GM21717 (cell line): ENCODE data around the gene IFFO2.
A peak's percentile ranks its signal among the peaks of the same experiment; 100 is the strongest.

ENCODE experiments used
- ATAC-seq: cut with Tn5 transposase; IDR thresholded peaks from one replicate; pipeline ENCODE4 v1.9.1; 2021; ENCODE audit warnings: mild to moderate bottlenecking, moderate library complexity; ENCODE audit not compliant: unreplicated experiment

Gene IFFO2

DNA sequence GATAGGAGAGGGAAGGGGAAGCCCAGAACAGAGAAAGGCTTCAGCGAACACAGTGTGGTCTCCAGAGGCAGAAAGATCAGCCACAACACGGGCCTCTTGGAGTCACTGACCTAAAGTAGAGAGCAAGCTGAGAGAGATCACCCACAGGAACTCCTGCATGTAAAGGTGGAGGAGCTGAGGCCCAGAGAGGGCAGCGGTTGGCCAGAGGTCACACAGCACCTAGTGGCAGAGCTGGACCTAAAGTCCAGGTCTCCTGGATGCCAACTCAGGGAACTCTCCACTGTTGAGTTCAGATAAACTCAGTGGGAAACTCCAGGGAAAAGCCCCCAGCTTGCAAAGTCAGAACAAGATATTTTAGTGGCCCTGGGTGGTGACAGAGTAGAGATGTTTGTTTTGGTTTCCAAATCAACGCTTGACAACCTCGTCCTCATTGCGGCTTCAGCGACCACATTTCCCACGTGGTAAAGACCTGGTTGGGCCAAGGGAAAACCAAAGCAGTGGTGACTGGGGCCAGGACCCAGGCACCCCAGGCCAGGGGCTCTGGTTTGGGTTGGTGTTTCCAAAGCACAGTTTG, 4.6 kb downstream of the IFFO2 start:
- ATAC-seq: peak; percentile 46

GRCh38 chr1:18951416-18951815, 5.1 kb downstream of the IFFO2 start:
- ATAC-seq: peak; percentile 5

- no peak for ATAC-seq
Observed at GRCh38 chr1:18950401-18951026, 6.0 kb downstream of the IFFO2 start.

- no peak for ATAC-seq
Observed at GRCh38 chr1:18949686-18950400, 6.6 kb downstream of the IFFO2 start.

- no peak for ATAC-seq
Observed at GRCh38 chr1:18948913-18949685, 7.4 kb downstream of the IFFO2 start.

GRCh38 chr1:18948048-18948912, 8.2 kb downstream of the IFFO2 start:
- no peak for ATAC-seq

DNA sequence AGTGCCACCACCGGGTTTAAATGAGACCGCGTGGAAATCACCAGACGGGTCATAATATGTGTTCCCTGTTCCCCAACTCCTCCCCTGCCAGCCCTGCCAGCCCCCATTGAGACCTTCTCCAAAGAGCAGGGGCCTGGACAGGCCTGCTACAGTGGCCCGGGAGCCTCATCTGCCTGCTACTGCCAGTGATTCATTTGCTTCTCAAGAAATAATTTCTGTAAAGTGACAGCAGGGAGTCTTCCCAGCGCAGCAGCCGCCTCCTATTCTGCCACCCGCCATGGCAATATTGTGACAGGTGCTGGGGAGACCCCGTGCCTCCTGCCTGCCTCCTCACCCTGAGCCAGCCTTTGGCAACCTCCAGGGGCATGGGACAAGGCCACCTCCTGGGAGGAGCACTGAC, 8.9 kb downstream of the IFFO2 start:
- ATAC-seq: no peak

- ATAC-seq: no peak
Observed at GRCh38 chr1:18946550-18947381, 9.7 kb downstream of the IFFO2 start.

DNA sequence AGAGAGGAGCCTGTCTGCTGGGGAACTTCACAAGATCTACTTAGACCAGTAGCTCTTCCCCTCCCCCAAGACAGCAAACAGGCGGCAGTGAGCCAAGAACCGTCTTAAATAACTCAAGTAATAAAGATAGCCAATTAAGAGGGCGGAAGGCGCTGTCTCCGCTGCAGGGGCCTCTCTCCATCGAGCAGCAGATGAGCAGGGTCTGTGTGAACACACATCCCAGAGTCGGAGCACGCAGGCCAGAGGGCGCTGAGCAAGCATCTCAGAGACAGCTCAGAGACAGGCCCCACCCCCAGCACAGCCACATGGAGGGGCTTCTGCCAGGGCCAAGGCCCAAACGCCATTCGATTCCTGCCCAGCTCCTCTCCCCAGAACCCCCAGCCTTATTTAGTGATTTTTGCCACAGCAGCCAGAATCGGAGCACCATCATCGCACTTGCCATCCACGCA, 11.1 kb downstream of the IFFO2 start:
- ATAC-seq: no peak

- no peak for ATAC-seq
Observed at GRCh38 chr1:18944810-18945209, 11.7 kb downstream of the IFFO2 start.

- ATAC-seq: no peak
Observed at GRCh38 chr1:18943914-18944572, 12.4 kb downstream of the IFFO2 start.

DNA sequence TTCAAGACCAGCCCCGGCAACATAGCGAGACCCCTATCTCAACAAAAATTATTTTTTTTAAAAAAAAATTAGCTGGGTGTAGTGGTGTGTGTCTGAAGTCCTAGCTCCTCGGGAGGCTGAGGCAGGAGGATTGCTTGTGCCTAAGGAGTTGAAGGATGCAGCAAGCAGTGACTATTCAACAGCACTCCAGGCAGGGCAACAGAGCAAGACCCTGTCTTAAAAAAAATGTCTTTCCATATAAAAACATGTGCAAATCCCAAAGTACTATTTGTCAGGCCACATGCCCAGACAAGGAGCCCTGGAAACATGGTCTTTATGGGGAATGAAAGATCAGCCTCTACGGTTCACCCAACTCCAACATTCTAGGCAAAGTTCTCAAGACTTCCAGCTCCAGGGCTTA, 13.3 kb downstream of the IFFO2 start:
- no peak for ATAC-seq

DNA sequence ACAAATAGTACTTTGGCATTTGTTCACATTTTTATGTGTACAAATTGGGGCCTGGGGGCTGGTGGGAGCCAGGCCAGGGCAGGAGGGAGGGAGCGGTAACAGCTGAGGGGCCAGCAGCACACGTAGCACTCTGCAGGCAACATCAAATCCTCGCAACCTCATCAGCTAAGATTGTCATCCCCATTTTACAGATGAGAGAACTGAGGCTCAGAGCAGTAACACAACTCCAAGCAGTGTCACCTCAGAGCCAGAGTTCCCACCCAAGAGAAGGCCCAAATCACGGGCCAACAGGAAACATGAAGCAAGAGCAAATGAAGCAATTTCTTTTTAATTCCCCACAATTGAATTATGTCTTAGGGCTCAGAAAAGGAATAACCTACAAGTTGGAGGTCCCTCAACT, 14.1 kb downstream of the IFFO2 start:
- no peak for ATAC-seq

DNA sequence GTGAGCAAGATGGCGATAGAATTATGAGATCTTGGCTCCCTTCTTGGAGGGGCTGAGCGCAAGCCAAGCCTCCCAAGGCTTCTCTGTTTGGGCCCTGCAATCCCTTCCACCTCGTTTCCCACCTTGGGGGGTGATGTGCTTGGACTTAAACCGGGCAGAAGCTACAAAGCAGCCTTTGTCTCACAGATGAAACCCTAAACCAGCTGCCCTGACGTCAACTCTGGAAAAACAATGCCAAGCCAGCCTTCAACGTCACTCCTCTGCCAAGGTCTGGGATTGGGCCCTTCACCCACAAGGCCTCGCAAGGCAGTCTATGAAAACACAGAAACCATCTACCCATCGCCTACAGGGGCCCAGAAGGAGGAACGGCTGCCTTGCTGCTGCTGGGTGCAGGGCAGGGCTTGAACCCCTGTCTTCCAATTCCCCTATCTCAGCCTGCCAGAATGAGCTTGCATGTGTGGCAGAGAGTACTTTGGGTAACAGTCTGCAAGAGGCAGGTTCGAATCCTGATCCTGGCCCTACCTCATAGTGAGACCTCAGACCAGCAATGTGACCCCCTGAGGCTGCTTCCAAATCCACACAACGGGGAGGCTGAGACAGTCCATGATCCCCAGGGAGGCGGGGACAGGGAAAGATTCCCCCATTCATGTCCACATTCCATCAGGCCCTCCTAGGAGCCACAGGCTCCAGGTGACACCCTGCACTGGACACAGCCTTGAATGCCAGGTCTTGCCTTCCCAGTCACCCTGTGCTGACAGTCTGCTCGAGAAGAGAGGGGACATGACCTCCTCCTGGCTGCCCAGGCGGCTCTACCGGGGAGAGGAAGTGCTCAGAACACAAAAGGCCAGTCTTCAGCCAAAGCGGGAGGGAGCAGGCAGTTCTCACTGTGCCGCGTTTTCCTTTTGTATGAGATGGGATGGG, 15.0 kb downstream of the IFFO2 start:
- ATAC-seq: no peak

DNA sequence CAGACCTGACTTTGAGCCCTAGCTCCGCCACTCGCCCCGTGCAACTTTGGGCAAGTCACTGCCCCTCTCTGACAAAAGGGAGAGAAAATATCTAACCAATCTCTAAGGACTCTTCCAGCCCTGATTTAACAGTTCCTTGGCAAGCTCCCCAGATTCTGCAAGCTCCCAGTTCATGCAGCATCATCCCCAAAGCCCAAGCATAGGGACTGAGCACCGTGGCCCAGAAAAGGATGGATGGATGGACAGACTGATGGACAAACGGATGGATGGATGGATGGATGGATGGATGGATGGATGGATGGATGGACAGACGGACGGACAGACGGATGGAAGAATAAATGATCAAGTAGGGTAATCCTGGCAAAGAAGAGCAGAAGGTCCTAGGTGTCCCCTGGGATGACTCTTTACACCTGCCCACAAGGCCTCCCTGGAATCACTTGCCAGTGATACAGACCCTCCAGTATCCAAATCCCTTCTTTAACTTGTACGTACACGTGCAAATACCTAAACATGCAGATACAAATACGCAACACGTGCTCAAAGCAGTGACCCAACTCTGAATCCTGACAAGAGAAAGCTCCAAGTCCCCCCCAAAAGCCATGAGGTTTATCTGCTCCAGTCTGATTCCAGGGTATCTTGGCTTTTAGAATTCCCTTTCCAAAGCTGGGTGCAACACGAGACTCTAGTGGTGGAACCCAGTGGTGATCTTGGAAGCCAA, 16.0 kb downstream of the IFFO2 start:
- ATAC-seq: no peak

- ATAC-seq: no peak
Observed at GRCh38 chr1:18939398-18940302, 16.8 kb downstream of the IFFO2 start.

GRCh38 chr1:18938707-18939070, 17.8 kb downstream of the IFFO2 start:
- no peak for ATAC-seq
